Spleen (tissue), 7 donors: ENCODE data around the gene BMPR1A.

Experiments used
- CTCF ChIP-seq, 11 experiments: fragments of 200-600 bp in 7 of 11; fragments of 450-650 bp in 4 of 11; sonication (generic) in 4 of 11; IDR thresholded peaks in 8 of 11; conservative IDR thresholded peaks in 3 of 11; 1 replicate in 7 of 11; 2 replicates in 4 of 11; pipeline versions ENCODE4 v1.4.0 to v1.8.0; 2016 to 2021; ENCODE audit warnings: antibody characterized with exemption in 11 of 11, inconsistent platforms in 4 of 11, mild to moderate bottlenecking in 1 of 11
- POLR2A ChIP-seq, 3 donors: fragments of 450-650 bp; IDR thresholded peaks; one replicate each; pipeline ENCODE4 v1.5.1; 2017; ENCODE audit warnings: antibody characterized with exemption in 3 of 3, mild to moderate bottlenecking in 1 of 3
- POLR2AphosphoS5 ChIP-seq, 3 donors: sonication (generic); formaldehyde crosslinking; IDR thresholded peaks; one replicate each; pipeline ENCODE4 v1.5.1; 2017; ENCODE audit warnings: antibody characterized with exemption in 3 of 3
- donor health status: DM: no; HTN: no; CAD: no; lungs with moderate emphysema.
- donor health status: DM: no; HTN: no; CAD: no.
- donor health status: DM: no; HTN: no; CAD: no.

- no peak for TF ChIP-seq POLR2A (IDR thresholded peaks at IDR 0.05)
- TF ChIP-seq CTCF (IDR thresholded peaks at IDR 0.05 in 8 of 11, conservative IDR thresholded peaks at IDR 0.05 in 3 of 11): no peak
- peak in 2 of 3 donors; percentile 62 to 63 for TF ChIP-seq POLR2AphosphoS5 (IDR thresholded peaks at IDR 0.05)
Observed at GRCh38 chr10:86755740-86756510, 494 bp upstream of the BMPR1A start.
